K562 (cell line): ENCODE data around the gene NDFIP2. TPM values are rescaled to one million over a fixed set of nuclear protein-coding genes. Genes with fewer than 3 reads are reported as not detected.

Experiments
- BMI1 ChIP-seq: fragments of 150-350 bp; IDR thresholded peaks from 2 replicates; pipeline ENCODE4 v1.6.1; 2014; ENCODE audit warnings: low read length
- C11orf30 ChIP-seq: fragments of 450-650 bp; IDR thresholded peaks from 2 replicates; pipeline ENCODE4 v1.6.1; 2016; ENCODE audit warnings: low read depth, mild to moderate bottlenecking
- CBX5 ChIP-seq: IDR thresholded peaks from 2 replicates; pipeline ENCODE4 v1.6.1; 2014; ENCODE audit warnings: low read depth, borderline replicate concordance
- FOXP1 ChIP-seq: sonication (generic); formaldehyde crosslinking; IDR thresholded peaks from 2 replicates; pipeline ENCODE4 v1.8.0; 2022; ENCODE audit warnings: mild to moderate bottlenecking, missing genetic modification reagents
- MIER1 ChIP-seq: fragments of 450-650 bp; IDR thresholded peaks from 2 replicates; pipeline ENCODE4 v1.6.1; 2016; ENCODE audit warnings: antibody characterized with exemption, mild to moderate bottlenecking, low read depth
- NFE2L1 ChIP-seq: fragments of 450-650 bp; IDR thresholded peaks from 2 replicates; pipeline ENCODE4 v1.6.1; 2016; ENCODE audit warnings: missing genetic modification characterization, low read depth, mild to moderate bottlenecking, missing compliant biosample characterization, moderate library complexity, borderline replicate concordance
- polyA plus RNA-seq, 8 experiments: library from polyadenylated mRNA; depleted of rRNA in 4 of 8; stranded (reverse) in 5 of 8; unstranded in 3 of 8; fragments of >200 nt; fragmentation: Nextera tagmentation in 2 of 8; fragmentation: Illumina TruSeq in 1 of 8; extraction: Ambion mirVana in 2 of 8; extraction: Trizol in 1 of 8; gene quantifications; 2 replicates each; pipeline versions ENCODE4 v1.2.1 to v1.2.3, GENCODE V29; 2011 to 2014; ENCODE audit warnings: inconsistent platforms in 1 of 8, missing spikeins in 1 of 8
- total RNA-seq, 7 experiments: library from RNA; depleted of rRNA in 6 of 7; stranded (reverse); fragments of >200 nt in 6 of 7; fragmentation: Illumina TruSeq in 2 of 7; extraction: Trizol in 2 of 7; gene quantifications; 2 replicates each; pipeline versions ENCODE4 v1.2.1 to v1.2.3, GENCODE V29; 2011 to 2021; ENCODE audit warnings: low replicate concordance in 1 of 7
- TF ChIP-seq, protein P1 (sequence below), 2 experiments: fragments of 150-350 bp in 1 of 2; IDR thresholded peaks; 2 replicates each; pipeline ENCODE4 v1.6.1; 2012 to 2016; ENCODE audit warnings: low read depth in 2 of 2, low read length in 2 of 2, mild to moderate bottlenecking in 1 of 2, moderate library complexity in 1 of 2
- TF ChIP-seq, protein P2 (sequence below), 2 experiments: fragments of 250-450 bp in 1 of 2; fragments of 450-650 bp in 1 of 2; sonication (Bioruptor Pico) in 1 of 2; IDR thresholded peaks; 2 replicates each; pipeline versions ENCODE4 v1.6.1 to v1.8.0; 2016 to 2021; ENCODE audit warnings: mild to moderate bottlenecking in 2 of 2, moderate library complexity in 2 of 2, missing compliant biosample characterization in 1 of 2, missing genetic modification characterization in 1 of 2
- TF ChIP-seq, protein P3 (sequence below): fragments of 450-650 bp; IDR thresholded peaks from 2 replicates; pipeline ENCODE4 v1.6.1; 2018; ENCODE audit warnings: mild to moderate bottlenecking, low read depth; ENCODE audit not compliant: partially characterized antibody
- TF ChIP-seq, protein P4 (sequence below), 3 experiments: fragments of 200-800 bp in 1 of 3; sonication (Bioruptor generic) in 1 of 3; sonication (generic) in 1 of 3; formaldehyde crosslinking in 1 of 3; IDR thresholded peaks; 2 replicates each; pipeline versions ENCODE4 v1.6.1 to v1.8.0; 2016 to 2022; ENCODE audit warnings: mild to moderate bottlenecking in 2 of 3, missing compliant biosample characterization in 2 of 3, missing genetic modification characterization in 2 of 3, missing genetic modification reagents in 1 of 3
- TF ChIP-seq, protein P5 (sequence below), 2 experiments: IDR thresholded peaks in 1 of 2; conservative IDR thresholded peaks in 1 of 2; 2 replicates each; pipeline ENCODE4 v1.6.1; 2016; ENCODE audit warnings: low read depth in 2 of 2, mild to moderate bottlenecking in 1 of 2, missing compliant biosample characterization in 1 of 2, missing genetic modification characterization in 1 of 2, moderate library complexity in 1 of 2
- TF ChIP-seq, protein P6 (sequence below): sonication (generic); formaldehyde crosslinking; IDR thresholded peaks from 2 replicates; pipeline ENCODE4 v1.8.0; 2023; ENCODE audit warnings: mild to moderate bottlenecking, missing genetic modification reagents

NDFIP2 gene
- total and polyA plus RNA-seq, 9 of the 15 experiments (the other 6 are each of a cell fraction or from before 2014, with no cell fraction given) = 13.4 to 54.4 (median 27.8) TPM

DNA sequence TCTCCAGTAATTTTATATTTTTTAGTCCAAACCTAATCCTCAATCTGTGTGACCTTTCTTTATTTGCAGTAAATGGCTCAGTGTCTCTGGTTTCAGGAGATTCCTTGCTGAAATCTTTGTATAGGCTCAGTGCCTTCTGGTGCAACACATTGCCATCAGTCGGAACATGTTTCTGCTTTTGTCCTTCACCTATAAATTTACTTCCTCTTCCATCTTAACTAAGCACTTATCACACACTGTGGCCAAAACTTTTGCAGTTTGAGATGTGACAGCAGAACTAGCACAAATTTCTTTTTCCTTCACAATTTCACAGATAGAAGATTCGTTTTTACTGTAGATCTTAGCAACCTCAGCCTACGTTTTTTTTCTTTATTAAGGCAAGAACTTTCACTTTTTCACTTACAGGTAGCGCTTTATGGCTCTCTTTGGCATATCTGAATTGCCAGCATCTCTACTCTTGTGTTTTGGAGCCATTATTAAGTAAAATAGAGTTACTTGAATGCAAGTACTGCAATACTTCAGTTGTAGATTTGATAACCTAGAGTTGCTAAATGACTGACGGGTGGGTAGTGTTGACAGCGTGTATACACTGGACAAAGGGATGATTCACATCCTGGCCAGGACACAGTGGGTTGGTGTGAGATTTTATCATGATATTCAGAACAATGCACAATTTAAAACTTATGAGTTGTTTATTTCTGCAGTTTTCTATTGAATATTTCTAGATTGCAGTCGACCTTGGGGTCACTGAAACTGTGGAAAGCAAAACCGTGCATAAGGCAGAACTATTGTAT is 44.3 kb downstream of the NDFIP2 start (continued):
- TF ChIP-seq, protein P1, sequence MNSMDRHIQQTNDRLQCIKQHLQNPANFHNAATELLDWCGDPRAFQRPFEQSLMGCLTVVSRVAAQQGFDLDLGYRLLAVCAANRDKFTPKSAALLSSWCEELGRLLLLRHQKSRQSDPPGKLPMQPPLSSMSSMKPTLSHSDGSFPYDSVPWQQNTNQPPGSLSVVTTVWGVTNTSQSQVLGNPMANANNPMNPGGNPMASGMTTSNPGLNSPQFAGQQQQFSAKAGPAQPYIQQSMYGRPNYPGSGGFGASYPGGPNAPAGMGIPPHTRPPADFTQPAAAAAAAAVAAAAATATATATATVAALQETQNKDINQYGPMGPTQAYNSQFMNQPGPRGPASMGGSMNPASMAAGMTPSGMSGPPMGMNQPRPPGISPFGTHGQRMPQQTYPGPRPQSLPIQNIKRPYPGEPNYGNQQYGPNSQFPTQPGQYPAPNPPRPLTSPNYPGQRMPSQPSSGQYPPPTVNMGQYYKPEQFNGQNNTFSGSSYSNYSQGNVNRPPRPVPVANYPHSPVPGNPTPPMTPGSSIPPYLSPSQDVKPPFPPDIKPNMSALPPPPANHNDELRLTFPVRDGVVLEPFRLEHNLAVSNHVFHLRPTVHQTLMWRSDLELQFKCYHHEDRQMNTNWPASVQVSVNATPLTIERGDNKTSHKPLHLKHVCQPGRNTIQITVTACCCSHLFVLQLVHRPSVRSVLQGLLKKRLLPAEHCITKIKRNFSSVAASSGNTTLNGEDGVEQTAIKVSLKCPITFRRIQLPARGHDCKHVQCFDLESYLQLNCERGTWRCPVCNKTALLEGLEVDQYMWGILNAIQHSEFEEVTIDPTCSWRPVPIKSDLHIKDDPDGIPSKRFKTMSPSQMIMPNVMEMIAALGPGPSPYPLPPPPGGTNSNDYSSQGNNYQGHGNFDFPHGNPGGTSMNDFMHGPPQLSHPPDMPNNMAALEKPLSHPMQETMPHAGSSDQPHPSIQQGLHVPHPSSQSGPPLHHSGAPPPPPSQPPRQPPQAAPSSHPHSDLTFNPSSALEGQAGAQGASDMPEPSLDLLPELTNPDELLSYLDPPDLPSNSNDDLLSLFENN (IDR thresholded peaks at IDR 0.05; ENCODE audit: low read depth in 2 of 2, low read length in 2 of 2) = no peak
- TF ChIP-seq, protein P2, sequence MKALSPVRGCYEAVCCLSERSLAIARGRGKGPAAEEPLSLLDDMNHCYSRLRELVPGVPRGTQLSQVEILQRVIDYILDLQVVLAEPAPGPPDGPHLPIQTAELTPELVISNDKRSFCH (CRISPR knock-in tag; IDR thresholded peaks at IDR 0.05) = no peak
- TF ChIP-seq, protein P2 (tag; IDR thresholded peaks at IDR 0.05) = no peak
- TF ChIP-seq BMI1 (no peak), CBX5 (no peak), FOXP1 (CRISPR knock-in tag) (no peak), MIER1 (no peak), C11orf30 (no peak), NFE2L1 (no peak)
- TF ChIP-seq, protein P3, sequence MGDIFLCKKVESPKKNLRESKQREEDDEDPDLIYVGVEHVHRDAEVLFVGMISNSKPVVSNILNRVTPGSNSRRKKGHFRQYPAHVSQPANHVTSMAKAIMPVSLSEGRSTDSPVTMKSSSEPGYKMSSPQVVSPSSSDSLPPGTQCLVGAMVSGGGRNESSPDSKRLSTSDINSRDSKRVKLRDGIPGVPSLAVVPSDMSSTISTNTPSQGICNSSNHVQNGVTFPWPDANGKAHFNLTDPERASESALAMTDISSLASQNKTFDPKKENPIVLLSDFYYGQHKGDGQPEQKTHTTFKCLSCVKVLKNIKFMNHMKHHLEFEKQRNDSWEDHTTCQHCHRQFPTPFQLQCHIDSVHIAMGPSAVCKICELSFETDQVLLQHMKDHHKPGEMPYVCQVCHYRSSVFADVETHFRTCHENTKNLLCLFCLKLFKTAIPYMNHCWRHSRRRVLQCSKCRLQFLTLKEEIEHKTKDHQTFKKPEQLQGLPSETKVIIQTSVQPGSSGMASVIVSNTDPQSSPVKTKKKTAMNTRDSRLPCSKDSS = no peak
- TF ChIP-seq, protein P4, sequence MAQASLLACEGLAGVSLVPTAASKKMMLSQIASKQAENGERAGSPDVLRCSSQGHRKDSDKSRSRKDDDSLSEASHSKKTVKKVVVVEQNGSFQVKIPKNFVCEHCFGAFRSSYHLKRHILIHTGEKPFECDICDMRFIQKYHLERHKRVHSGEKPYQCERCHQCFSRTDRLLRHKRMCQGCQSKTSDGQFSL (CRISPR knock-in tag; IDR thresholded peaks at IDR 0.05) = no peak
- TF ChIP-seq, protein P4 (tag; IDR thresholded peaks at IDR 0.05) = no peak
- TF ChIP-seq, protein P5, sequence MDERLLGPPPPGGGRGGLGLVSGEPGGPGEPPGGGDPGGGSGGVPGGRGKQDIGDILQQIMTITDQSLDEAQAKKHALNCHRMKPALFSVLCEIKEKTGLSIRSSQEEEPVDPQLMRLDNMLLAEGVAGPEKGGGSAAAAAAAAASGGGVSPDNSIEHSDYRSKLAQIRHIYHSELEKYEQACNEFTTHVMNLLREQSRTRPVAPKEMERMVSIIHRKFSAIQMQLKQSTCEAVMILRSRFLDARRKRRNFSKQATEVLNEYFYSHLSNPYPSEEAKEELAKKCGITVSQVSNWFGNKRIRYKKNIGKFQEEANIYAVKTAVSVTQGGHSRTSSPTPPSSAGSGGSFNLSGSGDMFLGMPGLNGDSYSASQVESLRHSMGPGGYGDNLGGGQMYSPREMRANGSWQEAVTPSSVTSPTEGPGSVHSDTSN (CRISPR knock-in tag; IDR thresholded peaks at IDR 0.05; ENCODE audit: low read depth) = no peak
- TF ChIP-seq, protein P5 (tag; conservative IDR thresholded peaks at IDR 0.05; ENCODE audit: low read depth) = peak; percentile 56; the same call in 1 of the 2 replicates
- TF ChIP-seq, protein P6, sequence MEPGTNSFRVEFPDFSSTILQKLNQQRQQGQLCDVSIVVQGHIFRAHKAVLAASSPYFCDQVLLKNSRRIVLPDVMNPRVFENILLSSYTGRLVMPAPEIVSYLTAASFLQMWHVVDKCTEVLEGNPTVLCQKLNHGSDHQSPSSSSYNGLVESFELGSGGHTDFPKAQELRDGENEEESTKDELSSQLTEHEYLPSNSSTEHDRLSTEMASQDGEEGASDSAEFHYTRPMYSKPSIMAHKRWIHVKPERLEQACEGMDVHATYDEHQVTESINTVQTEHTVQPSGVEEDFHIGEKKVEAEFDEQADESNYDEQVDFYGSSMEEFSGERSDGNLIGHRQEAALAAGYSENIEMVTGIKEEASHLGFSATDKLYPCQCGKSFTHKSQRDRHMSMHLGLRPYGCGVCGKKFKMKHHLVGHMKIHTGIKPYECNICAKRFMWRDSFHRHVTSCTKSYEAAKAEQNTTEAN (CRISPR knock-in tag) = no peak
